ENCODE measurements around the gene DCC.

DCC gene

GRCh38 chr18:52426462-52426861 is 86.5 kb downstream of the DCC start:
- H3K4me2 ChIP-seq (ENCODE audit: low read length, poor library complexity, severe bottlenecking), result no peak overlapping the region
- H3K18ac ChIP-seq (ENCODE audit: low read depth in 1 of 2, low read length in 2 of 2), result no peak overlapping the region
- H3K14ac ChIP-seq (ENCODE audit: low read length in 2 of 2), result no peak overlapping the region
- no peak overlapping the region for H3K23ac ChIP-seq (ENCODE audit: low read length in 2 of 2)
- no CpG with 5 or more reads among the region's 1 CpG for whole genome bisulfite sequencing
- no peak for DNase-seq
- H2BK12ac ChIP-seq (ENCODE audit: low read length in 2 of 2), result no peak overlapping the region
- H3K4ac ChIP-seq (ENCODE audit: low read depth in 1 of 2, low read length in 2 of 2), result no peak overlapping the region
- no peak overlapping the region for H2BK5ac ChIP-seq (ENCODE audit: low read depth, low read length, poor library complexity, severe bottlenecking)
- no peaks in the 10 kb centered on the region for H3K79me1 ChIP-seq (replicated peaks; ENCODE audit: low read length, poor library complexity, severe bottlenecking)
- no peaks in the 10 kb centered on the region for H3K27me3 ChIP-seq (ENCODE audit: control insufficient read depth in 1 of 2, insufficient read depth in 1 of 2, low read length in 2 of 2)
- H3K4me3 ChIP-seq (ENCODE audit: insufficient read depth in 1 of 2, low read depth in 1 of 2, low read length in 2 of 2), result no peak overlapping the region
- H2AFZ ChIP-seq (ENCODE audit: low read depth, low read length), result no peak overlapping the region
- H3K36me3 ChIP-seq (ENCODE audit: control insufficient read depth in 1 of 2, insufficient read depth in 2 of 2, low read depth in 1 of 2, low read length in 2 of 2), result no peaks in the 10 kb centered on the region
- H4K91ac ChIP-seq (ENCODE audit: low read length), result no peak overlapping the region
- H3K27ac ChIP-seq (ENCODE audit: low read length, poor library complexity, severe bottlenecking), result no peak overlapping the region
- H2AK5ac ChIP-seq (ENCODE audit: low read length, severe bottlenecking), result no peak overlapping the region
- H3K9ac ChIP-seq (ENCODE audit: low read length), result no peak overlapping the region
- no peak overlapping the region for H2BK120ac ChIP-seq (ENCODE audit: low read depth, low read length)
- no peak overlapping the region for H2BK15ac ChIP-seq (ENCODE audit: low read depth, poor library complexity, severe bottlenecking)
- no peaks in the 10 kb centered on the region for H3K4me1 ChIP-seq (ENCODE audit: control insufficient read depth, insufficient read depth, low read depth, low read length)
- no peak overlapping the region for H4K8ac ChIP-seq (ENCODE audit: low read length)
- H3K9me3 ChIP-seq (ENCODE audit: control insufficient read depth, low read length), result peaks cover under 1% of the 10 kb centered on the region

- no peak overlapping the region for H3K27ac ChIP-seq (ENCODE audit: low read length, poor library complexity, severe bottlenecking)
- H3K36me3 ChIP-seq (ENCODE audit: control insufficient read depth in 1 of 2, insufficient read depth in 2 of 2, low read depth in 1 of 2, low read length in 2 of 2), result no peaks in the 10 kb centered on the region
- H3K4ac ChIP-seq (ENCODE audit: low read depth in 1 of 2, low read length in 2 of 2), result no peak overlapping the region
- H2BK15ac ChIP-seq (ENCODE audit: low read depth, poor library complexity, severe bottlenecking), result no peak overlapping the region
- H4K91ac ChIP-seq (ENCODE audit: low read length), result no peak overlapping the region
- no peak for DNase-seq
- H3K23ac ChIP-seq (ENCODE audit: low read length in 2 of 2), result no peak overlapping the region
- no peaks in the 10 kb centered on the region for H3K27me3 ChIP-seq (ENCODE audit: control insufficient read depth in 1 of 2, insufficient read depth in 1 of 2, low read length in 2 of 2)
- H3K14ac ChIP-seq (ENCODE audit: low read length in 2 of 2), result no peak overlapping the region
- no peak overlapping the region for H2AFZ ChIP-seq (ENCODE audit: low read depth, low read length)
- 61% methylated on average over 3 of the region's 4 CpGs for WGBS
- no peaks in the 10 kb centered on the region for H3K4me1 ChIP-seq (ENCODE audit: control insufficient read depth, insufficient read depth, low read depth, low read length)
- no peak overlapping the region for H2BK12ac ChIP-seq (ENCODE audit: low read length in 2 of 2)
- H3K79me1 ChIP-seq (replicated peaks; ENCODE audit: low read length, poor library complexity, severe bottlenecking), result no peaks in the 10 kb centered on the region
- H4K8ac ChIP-seq (ENCODE audit: low read length), result no peak overlapping the region
- no peak overlapping the region for H3K4me3 ChIP-seq (ENCODE audit: insufficient read depth in 1 of 2, low read depth in 1 of 2, low read length in 2 of 2)
- no peak overlapping the region for H2BK5ac ChIP-seq (ENCODE audit: low read depth, low read length, poor library complexity, severe bottlenecking)
- H2AK5ac ChIP-seq (ENCODE audit: low read length, severe bottlenecking), result no peak overlapping the region
- H3K9ac ChIP-seq (ENCODE audit: low read length), result no peak overlapping the region
- no peak overlapping the region for H3K18ac ChIP-seq (ENCODE audit: low read depth in 1 of 2, low read length in 2 of 2)
- no peak overlapping the region for H3K4me2 ChIP-seq (ENCODE audit: low read length, poor library complexity, severe bottlenecking)
- H3K9me3 ChIP-seq (ENCODE audit: control insufficient read depth, low read length), result no peaks in the 10 kb centered on the region
- no peak overlapping the region for H2BK120ac ChIP-seq (ENCODE audit: low read depth, low read length)
Measured at GRCh38 chr18:52427521-52428175, 87.7 kb downstream of the DCC start.

- Histone ChIP-seq H2BK5ac (ENCODE audit: low read depth, low read length, poor library complexity, severe bottlenecking) (no peak overlapping the region), H4K8ac (ENCODE audit: low read length) (no peak overlapping the region), H3K36me3 (ENCODE audit: control insufficient read depth in 1 of 2, insufficient read depth in 2 of 2, low read depth in 1 of 2, low read length in 2 of 2) (no peaks in the 10 kb centered on the region), H4K91ac (ENCODE audit: low read length) (no peak overlapping the region), H3K23ac (ENCODE audit: low read length in 2 of 2) (no peak overlapping the region), H3K79me1 (replicated peaks; ENCODE audit: low read length, poor library complexity, severe bottlenecking) (no peaks in the 10 kb centered on the region), H3K4me3 (ENCODE audit: insufficient read depth in 1 of 2, low read depth in 1 of 2, low read length in 2 of 2) (no peak overlapping the region), H3K4me1 (ENCODE audit: control insufficient read depth, insufficient read depth, low read depth, low read length) (no peaks in the 10 kb centered on the region), H2BK120ac (ENCODE audit: low read depth, low read length) (no peak overlapping the region), H2AK5ac (ENCODE audit: low read length, severe bottlenecking) (no peak overlapping the region), H2BK15ac (ENCODE audit: low read depth, poor library complexity, severe bottlenecking) (no peak overlapping the region), H3K4ac (ENCODE audit: low read depth in 1 of 2, low read length in 2 of 2) (no peak overlapping the region), H2BK12ac (ENCODE audit: low read length in 2 of 2) (no peak overlapping the region), H3K14ac (ENCODE audit: low read length in 2 of 2) (no peak overlapping the region), H3K27me3 (ENCODE audit: control insufficient read depth in 1 of 2, insufficient read depth in 1 of 2, low read length in 2 of 2) (no peaks in the 10 kb centered on the region), H3K18ac (ENCODE audit: low read depth in 1 of 2, low read length in 2 of 2) (no peak overlapping the region), H3K9me3 (ENCODE audit: control insufficient read depth, low read length) (no peaks in the 10 kb centered on the region), H3K9ac (ENCODE audit: low read length) (no peak overlapping the region), H3K4me2 (ENCODE audit: low read length, poor library complexity, severe bottlenecking) (no peak overlapping the region), H3K27ac (ENCODE audit: low read length, poor library complexity, severe bottlenecking) (no peak overlapping the region), H2AFZ (ENCODE audit: low read depth, low read length) (no peak overlapping the region)
- DNase-seq, result no peak
- WGBS, result 58% methylated on average over 5 of the region's 5 CpGs
Measured at GRCh38 chr18:52431683-52432082, 91.7 kb downstream of the DCC start.

- Histone ChIP-seq H3K27ac (ENCODE audit: low read length, poor library complexity, severe bottlenecking) (no peak overlapping the region), H2BK15ac (ENCODE audit: low read depth, poor library complexity, severe bottlenecking) (no peak overlapping the region), H2BK120ac (ENCODE audit: low read depth, low read length) (no peak overlapping the region), H2AFZ (ENCODE audit: low read depth, low read length) (no peak overlapping the region), H3K4me1 (ENCODE audit: control insufficient read depth, insufficient read depth, low read depth, low read length) (no peaks in the 10 kb centered on the region), H3K14ac (ENCODE audit: low read length in 2 of 2) (no peak overlapping the region), H3K9me3 (ENCODE audit: control insufficient read depth, low read length) (no peaks in the 10 kb centered on the region), H3K36me3 (ENCODE audit: control insufficient read depth in 1 of 2, insufficient read depth in 2 of 2, low read depth in 1 of 2, low read length in 2 of 2) (no peaks in the 10 kb centered on the region), H3K23ac (ENCODE audit: low read length in 2 of 2) (no peak overlapping the region), H3K4me2 (ENCODE audit: low read length, poor library complexity, severe bottlenecking) (no peak overlapping the region), H2AK5ac (ENCODE audit: low read length, severe bottlenecking) (no peak overlapping the region), H2BK12ac (ENCODE audit: low read length in 2 of 2) (no peak overlapping the region), H4K91ac (ENCODE audit: low read length) (no peak overlapping the region), H3K79me1 (replicated peaks; ENCODE audit: low read length, poor library complexity, severe bottlenecking) (no peaks in the 10 kb centered on the region), H3K4ac (ENCODE audit: low read depth in 1 of 2, low read length in 2 of 2) (no peak overlapping the region), H3K4me3 (ENCODE audit: insufficient read depth in 1 of 2, low read depth in 1 of 2, low read length in 2 of 2) (no peak overlapping the region), H2BK5ac (ENCODE audit: low read depth, low read length, poor library complexity, severe bottlenecking) (no peak overlapping the region), H3K18ac (ENCODE audit: low read depth in 1 of 2, low read length in 2 of 2) (no peak overlapping the region), H3K9ac (ENCODE audit: low read length) (no peak overlapping the region), H3K27me3 (ENCODE audit: control insufficient read depth in 1 of 2, insufficient read depth in 1 of 2, low read length in 2 of 2) (no peaks in the 10 kb centered on the region), H4K8ac (ENCODE audit: low read length) (no peak overlapping the region)
- no peak for DNase-seq
Measured at GRCh38 chr18:52433797-52434196, 93.8 kb downstream of the DCC start.

Data from mesenchymal stem cell (in vitro differentiated cells and primary cell).